ENCODE measurements around the gene SORCS1. TPM values are rescaled to one million over a fixed set of nuclear protein-coding genes. Genes with fewer than 3 reads are reported as not detected.
A peak's percentile ranks its signal among the peaks of the same experiment; 100 is the strongest.

SORCS1 gene
- total RNA-seq, 1 donor from 2014 or later = 2.9 TPM

- intact Hi-C loops (cut with DNase I) = no loop called here
- DNase-seq (ENCODE audit: missing footprints) = no peak
- no peak for ATAC-seq
Observed at GRCh38 chr10:106815427-106816043, 349.0 kb downstream of the SORCS1 start.

- DNase-seq (ENCODE audit: missing footprints) (no peak), ATAC-seq (no peak)
- intact Hi-C loops (cut with DNase I) = no loop called here
Observed at GRCh38 chr10:106804992-106805582, 359.4 kb downstream of the SORCS1 start.

- intact Hi-C loops (cut with DNase I) = no loop called here
- DNase-seq (ENCODE audit: missing footprints) = no peak
- ATAC-seq = no peak
Observed at GRCh38 chr10:106802949-106803348, 361.6 kb downstream of the SORCS1 start.

GRCh38 chr10:106799776-106800175, 364.7 kb downstream of the SORCS1 start:
- intact Hi-C loops (cut with DNase I) = loop anchor here (10.0 kb wide), 1 partner anchor 1015 kb away; no protein-coding TSS in a partner anchor
- no peak for ATAC-seq
- DNase-seq (ENCODE audit: missing footprints) = no peak

GRCh38 chr10:106795619-106796018, 368.9 kb downstream of the SORCS1 start:
- ATAC-seq (peak; percentile 72), DNase-seq (ENCODE audit: missing footprints) (no peak)
- intact Hi-C loops (cut with DNase I) = loop anchor here (10.0 kb wide), 1 partner anchor 1019 kb away; no protein-coding TSS in a partner anchor

GRCh38 chr10:106793617-106794016, 370.9 kb downstream of the SORCS1 start:
- intact Hi-C loops (cut with DNase I) = loop anchor here (10.0 kb wide), 1 partner anchor 1021 kb away; no protein-coding TSS in a partner anchor
- DNase-seq (ENCODE audit: missing footprints) = no peak

GRCh38 chr10:106789623-106790022, 374.9 kb downstream of the SORCS1 start:
- ATAC-seq (no peak), DNase-seq (ENCODE audit: missing footprints) (no peak)
- intact Hi-C loops (cut with DNase I) = loop anchor here (10.0 kb wide), 1 partner anchor 1025 kb away; no protein-coding TSS in a partner anchor

More at GRCh38 chr10:106793617-106794016, 370.9 kb downstream of the SORCS1 start:
- no peak for ATAC-seq

- DNase-seq (ENCODE audit: missing footprints) (no peak), ATAC-seq (no peak)
- intact Hi-C loops (cut with DNase I) = no loop called here
Observed at GRCh38 chr10:106788982-106789381, 375.5 kb downstream of the SORCS1 start.

GRCh38 chr10:106785528-106785927, 379.0 kb downstream of the SORCS1 start:
- DNase-seq (ENCODE audit: missing footprints) (no peak), ATAC-seq (no peak)
- intact Hi-C loops (cut with DNase I) = no loop called here

GRCh38 chr10:106780632-106781031, 383.9 kb downstream of the SORCS1 start:
- intact Hi-C loops (cut with DNase I) = no loop called here
- DNase-seq (ENCODE audit: missing footprints) = no peak
- no peak for ATAC-seq

- ATAC-seq (no peak), DNase-seq (ENCODE audit: missing footprints) (no peak)
- intact Hi-C loops (cut with DNase I) = no loop called here
Observed at GRCh38 chr10:106777841-106778240, 386.7 kb downstream of the SORCS1 start.

- ATAC-seq (no peak), DNase-seq (ENCODE audit: missing footprints) (no peak)
- intact Hi-C loops (cut with DNase I) = no loop called here
Observed at GRCh38 chr10:106775127-106775526, 389.4 kb downstream of the SORCS1 start.

GRCh38 chr10:106772957-106773356, 391.5 kb downstream of the SORCS1 start:
- ATAC-seq (no peak), DNase-seq (ENCODE audit: missing footprints) (no peak)
- intact Hi-C loops (cut with DNase I) = no loop called here

GRCh38 chr10:106771154-106771553, 393.4 kb downstream of the SORCS1 start:
- DNase-seq (ENCODE audit: missing footprints) = no peak
- intact Hi-C loops (cut with DNase I) = no loop called here
- ATAC-seq = no peak

GRCh38 chr10:106768204-106768603, 396.3 kb downstream of the SORCS1 start:
- ATAC-seq (no peak), DNase-seq (ENCODE audit: missing footprints) (no peak)
- intact Hi-C loops (cut with DNase I) = no loop called here

- DNase-seq (ENCODE audit: missing footprints) (no peak), ATAC-seq (no peak)
- intact Hi-C loops (cut with DNase I) = no loop called here
Observed at GRCh38 chr10:106765928-106766327, 398.6 kb downstream of the SORCS1 start.

- DNase-seq (ENCODE audit: missing footprints) (no peak), ATAC-seq (no peak)
- intact Hi-C loops (cut with DNase I) = no loop called here
Observed at GRCh38 chr10:106765241-106765754, 399.2 kb downstream of the SORCS1 start.

- ATAC-seq (no peak), DNase-seq (ENCODE audit: missing footprints) (no peak)
- intact Hi-C loops (cut with DNase I) = no loop called here
Observed at GRCh38 chr10:106764360-106764759, 400.1 kb downstream of the SORCS1 start.

- ATAC-seq = peak; percentile 13
- intact Hi-C loops (cut with DNase I) = no loop called here
- DNase-seq (ENCODE audit: missing footprints) = no peak
Observed at GRCh38 chr10:106761906-106762305, 402.6 kb downstream of the SORCS1 start.

- no peak for ATAC-seq
- intact Hi-C loops (cut with DNase I) = no loop called here
- no peak for DNase-seq (ENCODE audit: missing footprints)
Observed at GRCh38 chr10:106757521-106757920, 407.0 kb downstream of the SORCS1 start.
